Endodermal cell (in vitro differentiated cells): ENCODE data around the gene HCRTR1. TPM values are rescaled to one million over a fixed set of nuclear protein-coding genes. Genes with fewer than 3 reads are reported as not detected.

Source experiments
- DNase-seq: peaks from one replicate; pipeline ENCODE4 v3.0.0-alpha.2; 2017
- H3K27ac ChIP-seq: 2 replicates; pipeline ENCODE4 v1.5.1; 2013; ENCODE audit warnings: mild to moderate bottlenecking, low read depth, low read length, moderate library complexity
- H3K27me3 ChIP-seq: 2 replicates; pipeline ENCODE4 v1.6.1; 2013; ENCODE audit warnings: mild to moderate bottlenecking, low read length, moderate library complexity; ENCODE audit not compliant: insufficient read depth, control insufficient read depth, poor library complexity, severe bottlenecking
- H3K36me3 ChIP-seq: 2 replicates; pipeline ENCODE4 v1.7.0; 2013; ENCODE audit warnings: mild to moderate bottlenecking, low read length, moderate library complexity; ENCODE audit not compliant: control insufficient read depth, insufficient read depth
- H3K4me1 ChIP-seq: one replicate; pipeline ENCODE4 v1.7.0; 2013; ENCODE audit warnings: low read length; ENCODE audit not compliant: control insufficient read depth, insufficient read depth
- H3K4me3 ChIP-seq: 2 replicates; pipeline ENCODE4 v1.5.1; 2013; ENCODE audit warnings: mild to moderate bottlenecking, low read length, moderate library complexity
- H3K9ac ChIP-seq: 2 replicates; pipeline ENCODE4 v1.6.1; 2013; ENCODE audit warnings: mild to moderate bottlenecking, low read length, moderate library complexity; ENCODE audit not compliant: poor library complexity, severe bottlenecking; ENCODE audit errors: extremely low read depth
- H3K9me3 ChIP-seq: 2 replicates; pipeline ENCODE4 v1.6.1; 2013; ENCODE audit warnings: mild to moderate bottlenecking, low read length, moderate library complexity; ENCODE audit not compliant: control insufficient read depth
- H3K27ac Mint-ChIP-seq: 2 replicates; pipeline ENCODE4 v1.8.0; 2020; ENCODE audit warnings: mixed read lengths
- H3K27me3 Mint-ChIP-seq: 2 replicates; pipeline ENCODE4 v1.8.0; 2021; ENCODE audit warnings: mild to moderate bottlenecking, mixed read lengths; ENCODE audit not compliant: insufficient read depth
- H3K36me3 Mint-ChIP-seq: 2 replicates; pipeline ENCODE4 v1.8.0; 2020; ENCODE audit warnings: low read depth, mixed read lengths
- H3K4me1 Mint-ChIP-seq: 2 replicates; pipeline ENCODE4 v1.8.0; 2020; ENCODE audit warnings: mixed read lengths
- H3K4me3 Mint-ChIP-seq: 2 replicates; pipeline ENCODE4 v1.8.0; 2020; ENCODE audit warnings: mild to moderate bottlenecking, moderate library complexity, mixed read lengths
- H3K9me3 Mint-ChIP-seq: 2 replicates; pipeline ENCODE4 v1.8.0; 2020; ENCODE audit warnings: mild to moderate bottlenecking, mixed read lengths
- CTCF ChIP-seq: fragments of 200-600 bp; sonication (generic); conservative IDR thresholded peaks from 2 replicates; pipeline ENCODE4 v1.5.0; 2021; ENCODE audit warnings: antibody characterized with exemption, mild to moderate bottlenecking
- WGBS, 2 experiments: methylation state at CpG; one replicate each; pipeline versions ENCODE4 v1.1.5 to v1.1.7; 2013; ENCODE audit warnings: missing lambda C conversion rate in 2 of 2, mixed read lengths in 1 of 2; ENCODE audit not compliant: insufficient coverage in 1 of 2, insufficient read length in 1 of 2; 5-methylcytosine and 5-hydroxymethylcytosine counted together
- total RNA-seq, 2 donors: library from RNA; stranded (reverse); fragmentation: NEBNext Ultra II Directional in 1 of 2; extraction: Animal tissue kit (Norgen Biotek cat#: 25700) in 1 of 2; gene quantifications; 2 replicates in 1 of 2; 3 replicates in 1 of 2; pipeline ENCODE4 v1.2.1, GENCODE V29; 2021

HCRTR1 gene
- total RNA-seq, 2 donors from 2014 or later: not detected

GRCh38 chr1:31576743-31577455 is 40.6 kb upstream of the HCRTR1 start:
- peak; percentile 54 for DNase-seq
- H3K9me3 ChIP-seq: no peaks in the 10 kb centered on the region
- H3K4me1 ChIP-seq: no peaks in the 10 kb centered on the region
- H3K27ac ChIP-seq: no peak overlapping the region
- peak overlapping the region; percentile 45 for H3K4me3 Mint-ChIP-seq
- no peaks in the 10 kb centered on the region for H3K9me3 Mint-ChIP-seq
- no peaks in the 10 kb centered on the region for H3K36me3 ChIP-seq
- peaks cover 6% of the 10 kb centered on the region for H3K27me3 Mint-ChIP-seq
- H3K4me3 ChIP-seq: no peak overlapping the region
- no peak overlapping the region for H3K27ac Mint-ChIP-seq
- TF ChIP-seq CTCF: no peak
- H3K36me3 Mint-ChIP-seq: no peaks in the 10 kb centered on the region
- WGBS, 2 experiments: 90 to 92% methylated on average over 10 to 27 of the region's 27 CpGs
- H3K9ac ChIP-seq: no peak overlapping the region
- peaks cover 19% of the 10 kb centered on the region for H3K4me1 Mint-ChIP-seq
- H3K27me3 ChIP-seq: no peaks in the 10 kb centered on the region

GRCh38 chr1:31577515-31578192 is 39.8 kb upstream of the HCRTR1 start:
- WGBS, 2 experiments: 79 to 87% methylated on average over 4 to 6 of the region's 6 CpGs
- Mint-ChIP-seq H3K9me3 (no peaks in the 10 kb centered on the region), H3K36me3 (no peaks in the 10 kb centered on the region), H3K27me3 (peaks cover 6% of the 10 kb centered on the region), H3K4me1 (peaks cover 19% of the 10 kb centered on the region), H3K4me3 (no peak overlapping the region), H3K27ac (no peak overlapping the region)
- DNase-seq: peak; percentile 54
- Histone ChIP-seq H3K4me1 (no peaks in the 10 kb centered on the region), H3K36me3 (no peaks in the 10 kb centered on the region), H3K27me3 (no peaks in the 10 kb centered on the region), H3K4me3 (no peak overlapping the region), H3K9ac (no peak overlapping the region), H3K9me3 (no peaks in the 10 kb centered on the region), H3K27ac (no peak overlapping the region)
- TF ChIP-seq CTCF: no peak

- no peak overlapping the region for H3K4me3 Mint-ChIP-seq
- no peak for TF ChIP-seq CTCF
- 69% methylated on average over 5 of the region's 5 CpGs; no CpG with 5 or more reads in 1 of the 2 experiments for WGBS, 2 experiments
- no peaks in the 10 kb centered on the region for H3K4me1 ChIP-seq
- H3K27me3 Mint-ChIP-seq: peaks cover 6% of the 10 kb centered on the region
- no peak overlapping the region for H3K27ac ChIP-seq
- H3K4me1 Mint-ChIP-seq: peaks cover 19% of the 10 kb centered on the region
- no peak overlapping the region for H3K9ac ChIP-seq
- H3K27me3 ChIP-seq: no peaks in the 10 kb centered on the region
- no peaks in the 10 kb centered on the region for H3K36me3 Mint-ChIP-seq
- no peak overlapping the region for H3K27ac Mint-ChIP-seq
- H3K36me3 ChIP-seq: no peaks in the 10 kb centered on the region
- no peaks in the 10 kb centered on the region for H3K9me3 ChIP-seq
- H3K9me3 Mint-ChIP-seq: no peaks in the 10 kb centered on the region
- peak; percentile 57 for DNase-seq
- no peak overlapping the region for H3K4me3 ChIP-seq
Measured at GRCh38 chr1:31579374-31579773, 38.1 kb upstream of the HCRTR1 start.
